GM20000 (cell line): ENCODE data around the gene BCL2L15.
"Not testable (repeated sequence)": the region's sequence is repeated elsewhere in the genome, so short reads cannot be mapped to it uniquely, and the experiment has no call there.

Experiments
- DNase-seq: peaks from one replicate; pipeline ENCODE4 v3.0.0; 2012; ENCODE audit warnings: low spot score
- CTCF ChIP-seq: IDR thresholded peaks from 2 replicates; pipeline ENCODE4 v1.5.1; 2012; ENCODE audit warnings: mild to moderate bottlenecking, control low read depth; ENCODE audit errors: extremely low read depth, missing control alignments

Gene BCL2L15

GRCh38 chr1:113856401-113856790, 31.0 kb downstream of the BCL2L15 start:
- TF ChIP-seq CTCF, result no peak
- no peak for DNase-seq

GRCh38 chr1:113855630-113856400, 31.6 kb downstream of the BCL2L15 start:
- no peak for TF ChIP-seq CTCF
- DNase-seq, result no peak

GRCh38 chr1:113854234-113854633, 33.1 kb downstream of the BCL2L15 start:
- no peak for DNase-seq
- TF ChIP-seq CTCF, result no peak

GRCh38 chr1:113852694-113853093, 34.7 kb downstream of the BCL2L15 start:
- DNase-seq, result not testable (repeated sequence)

- no peak for DNase-seq
- TF ChIP-seq CTCF, result no peak
Observed at GRCh38 chr1:113850127-113850796, 37.1 kb downstream of the BCL2L15 start.

- TF ChIP-seq CTCF, result no peak
- DNase-seq, result no peak
Observed at GRCh38 chr1:113849072-113849471, 38.3 kb downstream of the BCL2L15 start.

GRCh38 chr1:113846391-113847035, 40.9 kb downstream of the BCL2L15 start:
- DNase-seq, result no peak
- no peak for TF ChIP-seq CTCF
